Stimulated activated CD4-positive, alpha-beta T cell treated with anti-CD3 and anti-CD28 coated beads, TNF-alpha, amount 100 ng/mL, for 4 hours (primary cell): ENCODE data around the gene MYOD1.

Experiments used
- DNase-seq, 3 experiments: peaks; one replicate each; pipeline ENCODE4 v3.0.0-alpha.2; 2020; ENCODE audit warnings: low read depth in 3 of 3

MYOD1 gene

GRCh38 chr11:17770917-17771316, 51.5 kb downstream of the MYOD1 start:
- no peak for DNase-seq

GRCh38 chr11:17771415-17771814, 52.0 kb downstream of the MYOD1 start:
- no peak for DNase-seq
